Liver (tissue), 9 donors: ENCODE results near the gene PHGDH. TPM values are rescaled to one million over a fixed set of nuclear protein-coding genes. Genes with fewer than 3 reads are reported as not detected.

ENCODE experiments used
- DNase-seq: peaks from one replicate; pipeline ENCODE4 v3.0.0-alpha.2; 2017; ENCODE audit warnings: low spot score
- H3K27ac ChIP-seq, 2 donors: one replicate each; pipeline ENCODE4 v1.7.0; 2013; ENCODE audit warnings: inconsistent platforms in 2 of 2, low read length in 2 of 2, control low read depth in 1 of 2, low read depth in 1 of 2, mild to moderate bottlenecking in 1 of 2
- H3K27me3 ChIP-seq, 4 donors: one replicate each; pipeline versions ENCODE4 v1.6.1 to v1.7.0; 2013; ENCODE audit warnings: low read length in 3 of 4, inconsistent platforms in 1 of 4, mild to moderate bottlenecking in 1 of 4, moderate library complexity in 1 of 4; ENCODE audit not compliant: control insufficient read depth in 4 of 4, insufficient read depth in 4 of 4
- H3K36me3 ChIP-seq, 4 donors: one replicate each; pipeline versions ENCODE4 v1.6.1 to v1.7.0; 2013; ENCODE audit warnings: low read length in 3 of 4, mild to moderate bottlenecking in 3 of 4, low read depth in 1 of 4, moderate library complexity in 1 of 4; ENCODE audit not compliant: control insufficient read depth in 4 of 4, insufficient read depth in 3 of 4
- H3K4me1 ChIP-seq, 4 donors: one replicate each; pipeline versions ENCODE4 v1.6.1 to v1.7.0; 2013; ENCODE audit warnings: low read length in 3 of 4, mild to moderate bottlenecking in 3 of 4, moderate library complexity in 1 of 4; ENCODE audit not compliant: control insufficient read depth in 4 of 4, insufficient read depth in 4 of 4
- H3K4me3 ChIP-seq, 3 donors: one replicate each; pipeline versions ENCODE4 v1.6.1 to v1.7.0; 2013; ENCODE audit warnings: low read length in 3 of 3, control low read depth in 1 of 3, low read depth in 1 of 3, mild to moderate bottlenecking in 1 of 3
- H3K9ac ChIP-seq, 2 donors: one replicate each; pipeline ENCODE4 v1.7.0; 2013; ENCODE audit warnings: low read length in 2 of 2, mild to moderate bottlenecking in 2 of 2, moderate library complexity in 2 of 2, control low read depth in 1 of 2, low read depth in 1 of 2
- H3K9me3 ChIP-seq, 4 donors: one replicate each; pipeline versions ENCODE4 v1.6.1 to v1.7.0; 2013; ENCODE audit warnings: low read length in 3 of 4; ENCODE audit not compliant: control insufficient read depth in 4 of 4
- ATF3 ChIP-seq: IDR thresholded peaks from 2 replicates; pipeline ENCODE4 v1.6.1; 2016; ENCODE audit warnings: antibody characterized with exemption
- EGR1 ChIP-seq, 2 donors: IDR thresholded peaks; 2 replicates each; pipeline ENCODE4 v1.6.1; 2016 to 2018; ENCODE audit warnings: antibody characterized with exemption in 2 of 2, low read depth in 2 of 2
- FOXA1 ChIP-seq: IDR thresholded peaks from 2 replicates; pipeline ENCODE4 v1.6.1; 2016; ENCODE audit warnings: antibody characterized with exemption
- FOXA2 ChIP-seq: IDR thresholded peaks from 2 replicates; pipeline ENCODE4 v1.6.1; 2016; ENCODE audit warnings: antibody characterized with exemption
- GABPA ChIP-seq, 2 donors: IDR thresholded peaks in 1 of 2; conservative IDR thresholded peaks in 1 of 2; 2 replicates each; pipeline ENCODE4 v1.6.1; 2016; ENCODE audit warnings: antibody characterized with exemption in 2 of 2, mild to moderate bottlenecking in 1 of 2, moderate library complexity in 1 of 2
- HNF4A ChIP-seq, 2 donors: conservative IDR thresholded peaks; 2 replicates each; pipeline ENCODE4 v1.6.1; 2016; ENCODE audit warnings: antibody characterized with exemption in 2 of 2, mild to moderate bottlenecking in 2 of 2
- HNF4G ChIP-seq: IDR thresholded peaks from 2 replicates; pipeline ENCODE4 v1.6.1; 2016; ENCODE audit warnings: antibody characterized with exemption
- JUND ChIP-seq, 2 donors: IDR thresholded peaks; 2 replicates each; pipeline ENCODE4 v1.6.1; 2016; ENCODE audit warnings: antibody characterized with exemption in 2 of 2
- MAX ChIP-seq: IDR thresholded peaks from 2 replicates; pipeline ENCODE4 v1.6.1; 2016; ENCODE audit warnings: antibody characterized with exemption
- NR2F2 ChIP-seq: IDR thresholded peaks from 2 replicates; pipeline ENCODE4 v1.6.1; 2016; ENCODE audit warnings: antibody characterized with exemption
- RAD21 ChIP-seq, 2 donors: IDR thresholded peaks; 2 replicates each; pipeline ENCODE4 v1.6.1; 2016; ENCODE audit warnings: antibody characterized with exemption in 2 of 2, mild to moderate bottlenecking in 2 of 2
- REST ChIP-seq: IDR thresholded peaks from 2 replicates; pipeline ENCODE4 v1.6.1; 2016; ENCODE audit warnings: antibody characterized with exemption, mild to moderate bottlenecking
- RXRA ChIP-seq, 2 donors: IDR thresholded peaks; 2 replicates each; pipeline ENCODE4 v1.6.1; 2017 to 2018; ENCODE audit warnings: antibody characterized with exemption in 2 of 2, mild to moderate bottlenecking in 1 of 2
- SP1 ChIP-seq: IDR thresholded peaks from 2 replicates; pipeline ENCODE4 v1.6.1; 2018; ENCODE audit warnings: antibody characterized with exemption, mild to moderate bottlenecking
- TAF1 ChIP-seq: conservative IDR thresholded peaks from 2 replicates; pipeline ENCODE4 v1.6.1; 2016; ENCODE audit warnings: antibody characterized with exemption, mild to moderate bottlenecking
- YY1 ChIP-seq: IDR thresholded peaks from 2 replicates; pipeline ENCODE4 v1.6.1; 2016; ENCODE audit warnings: antibody characterized with exemption, mild to moderate bottlenecking
- WGBS: extraction: QIAGEN DNeasy Blood & Tissue Kit; methylation state at CpG from one replicate; pipeline ENCODE4 v1.1.7; 2013; 5-methylcytosine and 5-hydroxymethylcytosine counted together
- polyA plus RNA-seq, 2 donors: library from polyadenylated mRNA; stranded (reverse) in 1 of 2; unstranded in 1 of 2; fragments of 200-250 nt in 1 of 2; fragments of >200 nt in 1 of 2; fragmentation: Nextera tagmentation in 1 of 2; extraction: Ambion mirVana in 1 of 2; gene quantifications; one replicate each; pipeline versions ENCODE4 v1.2.1 to v1.2.3, GENCODE V29; 2013 to 2015
- total RNA-seq, 2 donors: library from RNA; depleted of rRNA; stranded (reverse); fragments of >200 nt; gene quantifications; one replicate each; pipeline ENCODE4 v1.2.3, GENCODE V29; 2014
- TF ChIP-seq, protein P1 (sequence below): IDR thresholded peaks from 2 replicates; pipeline ENCODE4 v1.6.1; 2016; ENCODE audit warnings: antibody characterized with exemption
- TF ChIP-seq, protein P2 (sequence below): fragments of 150-350 bp; IDR thresholded peaks from 2 replicates; pipeline ENCODE4 v1.5.1; 2017; ENCODE audit warnings: improper control_type of control experiment, low read depth, low read length; ENCODE audit not compliant: missing input control
- donor health status: healthy.
- donor health status: healthy.
- donor health status: healthy.
- donor health status: healthy.
- donor health status: healthy.

PHGDH gene
- total and polyA plus RNA-seq, 4 donors = 48.0 to 178 (median 80.5) TPM

- H3K36me3 ChIP-seq = peaks cover 0 to 20% (median 5%) of the 10 kb centered on the region in 4 donors
- peaks cover 6 to 62% (median 40%) of the 10 kb centered on the region in 4 donors for H3K4me1 ChIP-seq
- H3K27me3 ChIP-seq = no peaks in the 10 kb centered on the region
- H3K9me3 ChIP-seq = no peaks in the 10 kb centered on the region
- peak overlapping the region; percentile 47 to 77 for H3K27ac ChIP-seq
- H3K4me3 ChIP-seq = peak overlapping the region; percentile 73 to 92 (median 78)
- no peak for DNase-seq
- H3K9ac ChIP-seq = peak overlapping the region; percentile 94 to 99
- TF ChIP-seq REST (no peak), ATF3 (no peak), GABPA (IDR thresholded peaks at IDR 0.05 in 1 of 2, conservative IDR thresholded peaks at IDR 0.05 in 1 of 2) (no peak), RXRA (IDR thresholded peaks at IDR 0.05) (peak in 1 of 2 donors; percentile 6)
- TF ChIP-seq, protein P1, sequence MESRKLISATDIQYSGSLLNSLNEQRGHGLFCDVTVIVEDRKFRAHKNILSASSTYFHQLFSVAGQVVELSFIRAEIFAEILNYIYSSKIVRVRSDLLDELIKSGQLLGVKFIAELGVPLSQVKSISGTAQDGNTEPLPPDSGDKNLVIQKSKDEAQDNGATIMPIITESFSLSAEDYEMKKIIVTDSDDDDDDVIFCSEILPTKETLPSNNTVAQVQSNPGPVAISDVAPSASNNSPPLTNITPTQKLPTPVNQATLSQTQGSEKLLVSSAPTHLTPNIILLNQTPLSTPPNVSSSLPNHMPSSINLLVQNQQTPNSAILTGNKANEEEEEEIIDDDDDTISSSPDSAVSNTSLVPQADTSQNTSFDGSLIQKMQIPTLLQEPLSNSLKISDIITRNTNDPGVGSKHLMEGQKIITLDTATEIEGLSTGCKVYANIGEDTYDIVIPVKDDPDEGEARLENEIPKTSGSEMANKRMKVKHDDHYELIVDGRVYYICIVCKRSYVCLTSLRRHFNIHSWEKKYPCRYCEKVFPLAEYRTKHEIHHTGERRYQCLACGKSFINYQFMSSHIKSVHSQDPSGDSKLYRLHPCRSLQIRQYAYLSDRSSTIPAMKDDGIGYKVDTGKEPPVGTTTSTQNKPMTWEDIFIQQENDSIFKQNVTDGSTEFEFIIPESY = no peak
- WGBS = 32% methylated on average over 2 of the region's 2 CpGs
These were observed 55.8 kb downstream of the PHGDH start for GRCh38 chr1:119767486-119767885.

DNA sequence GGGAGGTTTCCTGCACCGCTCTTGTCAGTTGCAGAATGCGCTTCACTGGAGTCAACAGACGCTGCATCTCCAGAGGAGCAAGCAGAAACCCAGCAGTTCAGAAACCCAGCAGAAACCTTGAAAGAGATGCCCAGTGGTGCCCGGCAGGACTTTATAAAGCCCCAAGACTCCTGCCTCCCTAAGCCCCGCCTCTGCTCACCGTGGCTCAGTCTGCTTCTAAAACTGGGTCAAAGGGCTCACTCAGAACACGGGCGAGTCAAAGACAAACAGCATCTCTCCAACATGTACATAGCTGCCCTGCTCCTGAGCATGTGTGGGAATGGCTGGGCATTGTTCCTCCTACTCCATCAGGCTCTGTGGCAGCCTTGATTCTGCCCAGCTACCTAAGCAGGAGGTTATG lies 57.0 kb downstream of the PHGDH start, which contains the start of gene HMGCS2:
Gene HMGCS2 (minus strand): TSS at position 128 of the 400 bp plus-strand sequence. CDS start 61 bp downstream, at position 67.
- WGBS = 25% methylated on average over 8 of the region's 8 CpGs
- peaks cover 6 to 59% (median 41%) of the 10 kb centered on the region in 4 donors for H3K4me1 ChIP-seq
- H3K27me3 ChIP-seq = no peaks in the 10 kb centered on the region
- DNase-seq = peak; percentile 64
- H3K4me3 ChIP-seq = peak within 1 kb of the TSS; percentile 73 to 92 (median 78)
- peak within 1 kb of the TSS; percentile 47 to 77 for H3K27ac ChIP-seq
- H3K9me3 ChIP-seq = no peaks in the 10 kb centered on the region
- peak; percentile 21 for TF ChIP-seq MAX
- TF ChIP-seq FOXA1 = peak; percentile 24
- TF ChIP-seq FOXA2 = peak; percentile 73
- TF ChIP-seq RAD21 (IDR thresholded peaks at IDR 0.05) = peak; percentile 37 to 55
- peak; percentile 90 for TF ChIP-seq YY1
- no peak for TF ChIP-seq HNF4G
- TF ChIP-seq, protein P1 = peak; percentile 61
- peak; percentile 92 to 94 for TF ChIP-seq RXRA (IDR thresholded peaks at IDR 0.05)
- no peak for TF ChIP-seq NR2F2
- TF ChIP-seq GABPA (IDR thresholded peaks at IDR 0.05 in 1 of 2, conservative IDR thresholded peaks at IDR 0.05 in 1 of 2) = no peak
- peak; percentile 98 for TF ChIP-seq TAF1
- TF ChIP-seq HNF4A (conservative IDR thresholded peaks at IDR 0.05) = peak; percentile 60 to 76
- peak; percentile 94 for TF ChIP-seq SP1
- no peak for TF ChIP-seq ATF3
- peak in 1 of 2 donors; percentile 21 for TF ChIP-seq EGR1 (IDR thresholded peaks at IDR 0.05; ENCODE audit: low read depth in 2 of 2)
- TF ChIP-seq JUND (IDR thresholded peaks at IDR 0.05) = peak in 1 of 2 donors; percentile 50
- TF ChIP-seq, protein P2, sequence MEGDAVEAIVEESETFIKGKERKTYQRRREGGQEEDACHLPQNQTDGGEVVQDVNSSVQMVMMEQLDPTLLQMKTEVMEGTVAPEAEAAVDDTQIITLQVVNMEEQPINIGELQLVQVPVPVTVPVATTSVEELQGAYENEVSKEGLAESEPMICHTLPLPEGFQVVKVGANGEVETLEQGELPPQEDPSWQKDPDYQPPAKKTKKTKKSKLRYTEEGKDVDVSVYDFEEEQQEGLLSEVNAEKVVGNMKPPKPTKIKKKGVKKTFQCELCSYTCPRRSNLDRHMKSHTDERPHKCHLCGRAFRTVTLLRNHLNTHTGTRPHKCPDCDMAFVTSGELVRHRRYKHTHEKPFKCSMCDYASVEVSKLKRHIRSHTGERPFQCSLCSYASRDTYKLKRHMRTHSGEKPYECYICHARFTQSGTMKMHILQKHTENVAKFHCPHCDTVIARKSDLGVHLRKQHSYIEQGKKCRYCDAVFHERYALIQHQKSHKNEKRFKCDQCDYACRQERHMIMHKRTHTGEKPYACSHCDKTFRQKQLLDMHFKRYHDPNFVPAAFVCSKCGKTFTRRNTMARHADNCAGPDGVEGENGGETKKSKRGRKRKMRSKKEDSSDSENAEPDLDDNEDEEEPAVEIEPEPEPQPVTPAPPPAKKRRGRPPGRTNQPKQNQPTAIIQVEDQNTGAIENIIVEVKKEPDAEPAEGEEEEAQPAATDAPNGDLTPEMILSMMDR = no peak
- TF ChIP-seq REST = peak; percentile 96
- H3K36me3 ChIP-seq = peaks cover 0 to 11% (median 3%) of the 10 kb centered on the region in 4 donors
- H3K9ac ChIP-seq = peak within 1 kb of the TSS; percentile 94 to 99
